ENCODE measurements around the gene KLHL13. TPM values are rescaled to one million over a fixed set of nuclear protein-coding genes. Genes with fewer than 3 reads are reported as not detected.
"Not testable (repeated sequence)": the region's sequence is repeated elsewhere in the genome, so short reads cannot be mapped to it uniquely, and the experiment has no call there.

KLHL13 gene
- total RNA-seq, 2 donors from 2014 or later: 6.1 to 6.3 TPM

GRCh38 chrX:118152721-118153120 is 36.1 kb upstream of the KLHL13 start:
- H3K9me3 ChIP-seq: no peaks in the 10 kb centered on the region
- no peaks in the 10 kb centered on the region for H3K27me3 ChIP-seq
- TF ChIP-seq CTCF (IDR thresholded peaks at IDR 0.05): no peak
- no peak overlapping the region for H3K4me3 ChIP-seq
- DNase-seq (ENCODE audit: low spot score): no peak
- no peaks in the 10 kb centered on the region for H3K4me1 ChIP-seq
- no peaks in the 10 kb centered on the region for H3K36me3 ChIP-seq
- H3K27ac ChIP-seq: no peak overlapping the region

GRCh38 chrX:118148737-118149136 is 32.1 kb upstream of the KLHL13 start:
- Histone ChIP-seq H3K36me3 (no peaks in the 10 kb centered on the region), H3K27ac (no peak overlapping the region), H3K4me3 (no peak overlapping the region), H3K27me3 (no peaks in the 10 kb centered on the region), H3K9me3 (no peaks in the 10 kb centered on the region), H3K4me1 (no peaks in the 10 kb centered on the region)
- no peak for DNase-seq (ENCODE audit: low spot score)
- no peak for TF ChIP-seq CTCF (IDR thresholded peaks at IDR 0.05)

DNA sequence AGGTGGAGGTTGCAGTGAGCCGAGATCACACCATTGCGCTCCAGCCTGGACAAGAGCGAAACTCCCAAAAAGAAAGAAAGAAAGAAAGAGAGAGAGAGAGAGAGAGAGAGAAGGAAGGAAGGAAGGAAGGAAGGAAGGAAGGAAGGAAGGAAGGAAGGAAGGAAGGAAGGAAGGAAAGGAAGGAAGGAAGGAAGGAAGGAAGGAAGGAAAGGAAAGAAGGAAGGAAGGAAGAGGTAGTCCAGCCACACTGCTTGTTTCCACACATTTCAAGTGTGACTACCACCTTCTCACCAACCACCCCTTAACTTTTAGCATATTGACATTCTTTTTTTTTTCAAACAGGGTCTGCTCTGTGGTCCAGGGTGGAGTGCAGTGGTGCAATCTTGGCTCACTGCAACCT is 31.2 kb upstream of the KLHL13 start:
- not testable (repeated sequence) for H3K36me3 ChIP-seq; H3K27ac ChIP-seq; H3K9me3 ChIP-seq; H3K27me3 ChIP-seq; H3K4me3 ChIP-seq; H3K4me1 ChIP-seq; DNase-seq (ENCODE audit: low spot score)

- H3K27me3 ChIP-seq: no peaks in the 10 kb centered on the region
- H3K4me1 ChIP-seq: no peaks in the 10 kb centered on the region
- TF ChIP-seq CTCF (IDR thresholded peaks at IDR 0.05): no peak
- H3K4me3 ChIP-seq: no peak overlapping the region
- H3K9me3 ChIP-seq: peaks cover 0 to under 1% of the 10 kb centered on the region in 2 donors
- no peak for DNase-seq (ENCODE audit: low spot score)
- no peaks in the 10 kb centered on the region for H3K36me3 ChIP-seq
- H3K27ac ChIP-seq: no peak overlapping the region
Measured at GRCh38 chrX:118143578-118143977, 27.0 kb upstream of the KLHL13 start.

DNA sequence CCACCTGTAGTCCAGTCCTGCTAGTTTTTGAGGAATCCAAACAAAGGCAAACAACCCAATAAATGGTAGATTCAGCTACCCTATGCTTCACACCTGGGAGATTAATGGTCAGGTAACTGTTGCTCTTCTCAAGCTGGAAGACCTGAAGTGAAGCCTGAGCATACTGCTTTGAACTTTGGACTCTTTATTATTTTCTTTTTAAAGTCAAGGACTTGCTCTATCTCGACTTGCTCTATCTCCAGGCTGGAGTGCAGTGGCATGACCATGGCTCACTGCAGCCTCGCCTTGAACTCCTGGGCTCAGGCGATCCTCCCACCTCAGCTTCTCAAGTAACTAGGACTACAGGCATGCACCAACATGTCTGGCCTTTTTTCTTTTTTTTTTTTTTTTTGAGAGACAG is 14.7 kb upstream of the KLHL13 start:
- no peaks in the 10 kb centered on the region for H3K27me3 ChIP-seq
- H3K27ac ChIP-seq: no peak overlapping the region
- no peaks in the 10 kb centered on the region for H3K9me3 ChIP-seq
- H3K4me3 ChIP-seq: no peak overlapping the region
- TF ChIP-seq CTCF (IDR thresholded peaks at IDR 0.05): no peak
- H3K36me3 ChIP-seq: no peaks in the 10 kb centered on the region
- DNase-seq (ENCODE audit: low spot score): no peak
- H3K4me1 ChIP-seq: no peaks in the 10 kb centered on the region

DNA sequence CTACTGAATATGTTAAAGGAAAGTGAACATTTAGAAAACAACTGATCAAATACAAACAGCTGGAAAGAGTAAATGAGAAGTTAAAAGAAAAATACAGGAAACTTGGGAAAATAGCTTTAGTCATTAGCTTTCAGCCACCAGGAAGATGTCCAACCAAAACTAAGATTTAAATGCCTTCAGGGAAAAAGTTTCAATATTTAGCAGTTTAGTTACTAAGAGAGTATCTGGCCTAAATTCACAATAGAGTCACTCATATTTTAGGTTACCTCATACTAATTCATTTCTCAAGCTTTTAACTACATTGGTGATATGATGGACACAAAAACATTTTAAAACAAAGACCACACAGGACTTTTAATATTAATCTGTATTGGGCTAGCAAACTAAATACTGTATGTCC is 13.1 kb upstream of the KLHL13 start:
- no peak for DNase-seq (ENCODE audit: low spot score)
- Histone ChIP-seq H3K4me3 (no peak overlapping the region), H3K9me3 (no peaks in the 10 kb centered on the region), H3K4me1 (no peaks in the 10 kb centered on the region), H3K27me3 (no peaks in the 10 kb centered on the region), H3K36me3 (no peaks in the 10 kb centered on the region), H3K27ac (no peak overlapping the region)
- no peak for TF ChIP-seq CTCF (IDR thresholded peaks at IDR 0.05)
